Trophoblast cell (in vitro differentiated cells and primary cell): Measurements from ENCODE around the gene SEPTIN10.
"Not testable (repeated sequence)": the region's sequence is repeated elsewhere in the genome, so short reads cannot be mapped to it uniquely, and the experiment has no call there.

Source experiments
- DNase-seq, 2 donors: peaks; one replicate each; pipeline ENCODE4 v3.0.0-alpha.2; 2016
- H2AFZ ChIP-seq: 2 replicates; pipeline ENCODE4 v1.6.1; 2013; ENCODE audit warnings: low read length, moderate library complexity, mild to moderate bottlenecking; ENCODE audit not compliant: insufficient read depth, poor library complexity
- H2AK5ac ChIP-seq: 2 replicates; pipeline ENCODE4 v1.6.1; 2013; ENCODE audit warnings: mild to moderate bottlenecking, low read length
- H2BK120ac ChIP-seq: 2 replicates; pipeline ENCODE4 v1.6.1; 2013; ENCODE audit warnings: low read length, mild to moderate bottlenecking, moderate library complexity; ENCODE audit not compliant: insufficient read depth, poor library complexity
- H2BK12ac ChIP-seq: 2 replicates; pipeline ENCODE4 v1.6.1; 2013; ENCODE audit warnings: mild to moderate bottlenecking, low read length, moderate library complexity
- H2BK5ac ChIP-seq: 2 replicates; pipeline ENCODE4 v1.6.1; 2013; ENCODE audit warnings: low read length, low read depth, moderate library complexity, mild to moderate bottlenecking; ENCODE audit not compliant: poor library complexity
- H3K14ac ChIP-seq: 2 replicates; pipeline ENCODE4 v1.6.1; 2013; ENCODE audit warnings: mild to moderate bottlenecking, low read length
- H3K18ac ChIP-seq: 2 replicates; pipeline ENCODE4 v1.6.1; 2013; ENCODE audit warnings: mild to moderate bottlenecking, low read length
- H3K23ac ChIP-seq: 2 replicates; pipeline ENCODE4 v1.6.1; 2013; ENCODE audit warnings: low read length
- H3K27ac ChIP-seq: 2 replicates; pipeline ENCODE4 v1.5.1; 2013; ENCODE audit warnings: low read depth, mild to moderate bottlenecking, inconsistent platforms, low read length, moderate library complexity
- H3K27me3 ChIP-seq: 2 replicates; pipeline ENCODE4 v1.6.1; 2013; ENCODE audit warnings: inconsistent platforms, mild to moderate bottlenecking, low read length, moderate library complexity; ENCODE audit not compliant: insufficient read depth
- H3K36me3 ChIP-seq, 2 experiments: 1 replicate in 1 of 2; 2 replicates in 1 of 2; pipeline ENCODE4 v1.6.1; 2013; ENCODE audit warnings: low read length in 2 of 2, mild to moderate bottlenecking in 2 of 2, moderate library complexity in 1 of 2; ENCODE audit not compliant: insufficient read depth in 2 of 2, control insufficient read depth in 1 of 2
- H3K4ac ChIP-seq: 2 replicates; pipeline ENCODE4 v1.6.1; 2013; ENCODE audit warnings: low read depth, mild to moderate bottlenecking, low read length, moderate library complexity
- H3K4me1 ChIP-seq, 2 experiments: 1 replicate in 1 of 2; 2 replicates in 1 of 2; pipeline ENCODE4 v1.6.1; 2013; ENCODE audit warnings: low read length in 2 of 2, mild to moderate bottlenecking in 2 of 2, moderate library complexity in 1 of 2; ENCODE audit not compliant: insufficient read depth in 2 of 2, control insufficient read depth in 1 of 2
- H3K4me2 ChIP-seq: 2 replicates; pipeline ENCODE4 v1.6.1; 2013; ENCODE audit warnings: inconsistent platforms, mild to moderate bottlenecking, low read length, moderate library complexity
- H3K4me3 ChIP-seq: 2 replicates; pipeline ENCODE4 v1.5.1; 2013; ENCODE audit warnings: mild to moderate bottlenecking, low read depth, low read length, inconsistent platforms
- H3K79me1 ChIP-seq: one replicate; pipeline ENCODE4 v1.6.1; 2013; ENCODE audit warnings: low read length
- H3K79me2 ChIP-seq: 2 replicates; pipeline ENCODE4 v1.6.1; 2013; ENCODE audit warnings: low read length, mild to moderate bottlenecking; ENCODE audit not compliant: control insufficient read depth, insufficient read depth, poor library complexity
- H3K9ac ChIP-seq: 2 replicates; pipeline ENCODE4 v1.6.1; 2013; ENCODE audit warnings: mild to moderate bottlenecking, low read length
- H3K9me3 ChIP-seq: 2 replicates; pipeline ENCODE4 v1.6.1; 2013; ENCODE audit warnings: low read depth, mild to moderate bottlenecking, control low read depth, inconsistent platforms, low read length; ENCODE audit not compliant: insufficient read depth
- H4K12ac ChIP-seq: 2 replicates; pipeline ENCODE4 v1.6.1; 2013; ENCODE audit warnings: low read depth, mild to moderate bottlenecking, low read length, moderate library complexity
- H4K8ac ChIP-seq: 2 replicates; pipeline ENCODE4 v1.6.1; 2013; ENCODE audit warnings: low read depth, mild to moderate bottlenecking, low read length, moderate library complexity
- H4K91ac ChIP-seq: one replicate; pipeline ENCODE4 v1.6.1; 2013; ENCODE audit warnings: low read depth, mild to moderate bottlenecking, low read length, moderate library complexity
- WGBS: extraction: QIAGEN DNeasy Blood & Tissue Kit; methylation state at CpG from one replicate; pipeline ENCODE4 v1.1.7; 2013; ENCODE audit warnings: missing lambda C conversion rate; ENCODE audit not compliant: insufficient read length, insufficient coverage; ENCODE audit errors: extremely low coverage; 5-methylcytosine and 5-hydroxymethylcytosine counted together

Gene SEPTIN10

DNA sequence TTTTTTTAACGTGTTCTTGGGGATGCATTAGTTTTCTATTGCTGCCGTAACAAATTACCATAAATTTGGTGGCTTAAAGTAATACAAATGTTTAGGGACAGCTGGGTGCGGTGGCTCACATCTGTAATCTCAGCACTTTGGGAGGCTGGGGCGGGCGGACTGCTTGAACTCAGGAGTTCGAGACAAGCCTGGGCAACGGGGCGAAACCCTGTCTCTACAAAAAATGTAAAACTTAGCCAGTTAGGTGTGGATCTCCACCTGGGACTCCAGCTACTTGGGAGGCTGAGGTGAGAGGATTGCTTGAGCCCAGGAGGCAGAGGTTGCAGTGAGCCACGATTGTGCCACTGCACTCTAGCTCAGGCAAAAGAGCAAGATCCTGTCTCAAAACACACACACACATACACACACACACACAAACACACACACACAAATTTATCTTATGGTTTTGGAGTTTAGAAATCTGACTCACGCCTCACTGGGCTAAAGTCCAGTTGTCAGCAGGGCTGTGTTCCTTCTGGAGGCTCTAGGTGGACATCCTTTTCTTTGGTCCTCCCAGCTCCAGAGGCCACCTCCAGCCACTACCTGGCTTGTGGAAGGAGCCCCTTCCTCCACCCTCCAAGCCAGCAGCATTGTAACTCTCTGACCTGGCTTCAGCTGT, 76.1 kb downstream of the SEPTIN10 start:
- H3K27ac ChIP-seq, result no peak overlapping the region
- no CpG with 5 or more reads among the region's 10 CpGs for WGBS
- no peak overlapping the region for H2AK5ac ChIP-seq

DNA sequence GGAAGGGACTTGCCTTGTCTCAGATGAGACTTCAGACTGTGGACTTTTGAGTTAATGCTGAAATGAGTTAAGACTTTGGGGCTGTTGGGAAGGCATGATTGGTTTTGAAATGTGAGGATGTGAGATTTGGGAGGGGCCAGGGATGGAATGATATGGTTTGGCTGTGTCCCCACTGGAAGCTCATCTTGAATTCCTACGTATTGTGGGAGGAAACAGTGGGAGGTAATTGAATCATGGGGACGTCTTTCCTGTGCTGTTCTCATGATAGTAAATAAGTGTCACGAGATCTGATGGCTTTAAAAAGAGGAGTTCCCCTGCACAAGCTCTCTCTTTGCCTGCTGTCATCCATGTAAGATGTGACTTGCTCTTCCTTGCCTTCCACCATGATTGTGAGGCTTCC, 77.2 kb downstream of the SEPTIN10 start:
- not testable (repeated sequence) for H3K9ac ChIP-seq, H3K36me3 ChIP-seq, H3K14ac ChIP-seq, H2BK5ac ChIP-seq, H2AFZ ChIP-seq, H3K79me1 ChIP-seq, H2BK120ac ChIP-seq, H3K27ac ChIP-seq, H3K4me2 ChIP-seq, DNase-seq, H4K12ac ChIP-seq, H2BK12ac ChIP-seq, H3K27me3 ChIP-seq, H3K79me2 ChIP-seq, H3K18ac ChIP-seq, H3K4me3 ChIP-seq, H2AK5ac ChIP-seq, H3K23ac ChIP-seq, H3K4ac ChIP-seq, H4K91ac ChIP-seq, H4K8ac ChIP-seq, H3K9me3 ChIP-seq
- H3K4me1 ChIP-seq, result peaks cover 9 to 10% of the 10 kb centered on the region in 2 experiments
- no CpG with 5 or more reads among the region's 3 CpGs for WGBS

More for the DNA sequence above, 76.1 kb downstream of the SEPTIN10 start:
- Histone ChIP-seq H3K23ac (no peak overlapping the region), H2AFZ (no peak overlapping the region), H2BK5ac (no peak overlapping the region), H3K18ac (no peak overlapping the region), H3K4ac (no peak overlapping the region), H3K27me3 (no peaks in the 10 kb centered on the region), H3K14ac (no peak overlapping the region), H4K91ac (no peak overlapping the region), H3K4me1 (peaks cover 9 to 10% of the 10 kb centered on the region in 2 experiments), H3K36me3 (peaks cover 2 to 5% of the 10 kb centered on the region in 2 experiments), H3K4me2 (no peak overlapping the region), H3K79me2 (no peaks in the 10 kb centered on the region), H3K9me3 (peaks cover 5% of the 10 kb centered on the region), H3K4me3 (no peak overlapping the region), H4K8ac (no peak overlapping the region), H3K9ac (no peak overlapping the region), H4K12ac (no peak overlapping the region), H3K79me1 (no peaks in the 10 kb centered on the region), H2BK12ac (no peak overlapping the region), H2BK120ac (no peak overlapping the region)
- no peak for DNase-seq

DNA sequence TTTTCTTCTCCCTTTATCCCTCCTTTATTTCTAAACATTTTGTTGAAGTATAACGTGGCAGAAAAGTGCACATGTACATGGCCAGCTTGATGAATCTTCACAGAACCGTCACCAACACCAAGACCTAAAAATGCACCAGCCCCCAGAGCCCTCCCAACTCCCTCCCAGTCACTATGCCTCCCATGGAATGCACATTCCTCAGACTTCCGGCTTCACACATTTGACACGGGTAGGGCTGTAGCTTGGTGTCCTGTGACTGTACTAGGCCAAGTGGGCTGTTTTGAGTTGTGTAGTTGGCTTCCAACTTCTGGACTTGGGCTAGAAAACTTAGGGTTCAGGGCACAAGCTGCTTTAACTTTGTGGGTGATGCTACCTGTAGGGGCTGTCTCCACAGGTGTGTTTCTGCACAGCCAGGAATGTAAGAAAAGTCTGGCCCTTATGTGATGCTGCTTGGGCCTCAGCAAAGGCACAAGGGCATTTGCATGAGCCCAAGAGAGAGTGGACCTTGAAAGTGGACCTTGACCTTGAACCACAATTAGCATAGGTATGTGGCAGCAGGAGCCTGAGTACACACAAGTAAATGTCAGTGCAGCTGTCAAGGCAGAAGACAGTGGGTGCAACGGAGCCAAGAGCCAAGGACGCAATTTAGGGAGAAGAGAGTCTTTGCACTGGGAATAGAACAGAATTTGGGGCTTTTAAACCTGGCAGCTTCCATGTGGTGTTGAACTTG, 78.4 kb downstream of the SEPTIN10 start:
- H2BK120ac ChIP-seq, result no peak overlapping the region
- no peak overlapping the region for H3K18ac ChIP-seq
- H3K4ac ChIP-seq, result no peak overlapping the region
- peak in 1 of 2 donors; percentile 43 for DNase-seq
- no peak overlapping the region for H2AFZ ChIP-seq
- H3K79me1 ChIP-seq, result no peaks in the 10 kb centered on the region
- no peak overlapping the region for H2BK12ac ChIP-seq
- H3K4me2 ChIP-seq, result no peak overlapping the region
- no peaks in the 10 kb centered on the region for H3K27me3 ChIP-seq
- no peak overlapping the region for H2BK5ac ChIP-seq
- no peak overlapping the region for H2AK5ac ChIP-seq
- H3K79me2 ChIP-seq, result no peaks in the 10 kb centered on the region
- no peak overlapping the region for H3K14ac ChIP-seq
- no peak overlapping the region for H4K12ac ChIP-seq
- H3K9ac ChIP-seq, result no peak overlapping the region
- H4K8ac ChIP-seq, result no peak overlapping the region
- H3K36me3 ChIP-seq, result no peaks in the 10 kb centered on the region
- H3K4me1 ChIP-seq, result peaks cover 9 to 10% of the 10 kb centered on the region in 2 experiments
- H3K4me3 ChIP-seq, result no peak overlapping the region
- peaks cover 5% of the 10 kb centered on the region for H3K9me3 ChIP-seq
- no CpG with 5 or more reads among the region's 6 CpGs for WGBS
- peak overlapping the region; percentile 1 for H4K91ac ChIP-seq
- H3K27ac ChIP-seq, result peak overlapping the region; percentile 1
- no peak overlapping the region for H3K23ac ChIP-seq

DNA sequence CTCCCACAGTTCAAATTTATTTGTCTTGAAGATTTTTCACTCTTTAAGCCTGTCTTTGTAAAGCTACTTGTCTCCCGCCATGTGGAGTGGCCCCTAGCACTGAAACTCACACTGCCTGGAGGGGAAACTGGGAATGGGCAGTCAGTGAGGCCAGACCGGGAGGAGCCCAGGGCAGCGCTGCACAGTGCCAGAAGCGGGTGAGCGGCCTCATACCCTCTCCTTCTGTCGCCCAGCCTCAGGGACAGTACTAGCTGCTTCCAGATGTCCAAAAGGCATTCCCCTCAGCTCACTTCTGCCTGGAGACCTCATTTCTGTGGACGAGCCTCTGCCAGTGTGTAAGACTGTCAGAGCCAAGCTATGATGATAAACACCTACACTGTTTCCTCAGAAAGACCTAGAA, 79.9 kb downstream of the SEPTIN10 start:
- H3K4me1 ChIP-seq, result peaks cover 9 to 17% of the 10 kb centered on the region in 2 experiments
- H3K14ac ChIP-seq, result no peak overlapping the region
- no peak overlapping the region for H4K8ac ChIP-seq
- H2AK5ac ChIP-seq, result no peak overlapping the region
- no peak overlapping the region for H2BK12ac ChIP-seq
- no CpG with 5 or more reads among the region's 7 CpGs for WGBS
- H3K4me2 ChIP-seq, result no peak overlapping the region
- no peaks in the 10 kb centered on the region for H3K79me1 ChIP-seq
- no peak overlapping the region for H3K23ac ChIP-seq
- no peak overlapping the region for H2BK5ac ChIP-seq
- no peaks in the 10 kb centered on the region for H3K27me3 ChIP-seq
- H3K9ac ChIP-seq, result no peak overlapping the region
- H2BK120ac ChIP-seq, result no peak overlapping the region
- peaks cover 7% of the 10 kb centered on the region for H3K9me3 ChIP-seq
- no peak overlapping the region for H2AFZ ChIP-seq
- H3K27ac ChIP-seq, result no peak overlapping the region
- H3K36me3 ChIP-seq, result no peaks in the 10 kb centered on the region
- peak overlapping the region; percentile 5 for H4K91ac ChIP-seq
- H3K79me2 ChIP-seq, result no peaks in the 10 kb centered on the region
- no peak overlapping the region for H3K18ac ChIP-seq
- DNase-seq, result no peak
- H4K12ac ChIP-seq, result no peak overlapping the region
- H3K4ac ChIP-seq, result no peak overlapping the region
- no peak overlapping the region for H3K4me3 ChIP-seq
